PFSK-1 (cell line): Measurements from ENCODE around the gene KRTCAP2.

Experiments
- POLR2AphosphoS5 ChIP-seq: IDR thresholded peaks from 2 replicates; pipeline ENCODE4 v1.6.1; 2012; ENCODE audit warnings: low read depth, mild to moderate bottlenecking, control low read depth, low read length, moderate library complexity
- REST ChIP-seq, 2 experiments: IDR thresholded peaks; 2 replicates each; pipeline versions ENCODE4 v1.6.1 to v1.8.0; 2011 to 2012; ENCODE audit warnings: low read depth in 2 of 2, low read length in 2 of 2, control low read depth in 1 of 2, inconsistent platforms in 1 of 2, mild to moderate bottlenecking in 1 of 2, moderate library complexity in 1 of 2; ENCODE audit not compliant: insufficient read depth in 1 of 2

GRCh38 chr1:155200920-155201319, 27.8 kb upstream of the KRTCAP2 start:
- no peak for TF ChIP-seq POLR2AphosphoS5
- TF ChIP-seq REST (IDR thresholded peaks at IDR 0.05; ENCODE audit: insufficient read depth in 1 of 2, low read depth in 2 of 2, low read length in 2 of 2), result no peak
